ENCODE data around the gene KLRD1.
"Not testable (repeated sequence)": the region's sequence is repeated elsewhere in the genome, so short reads cannot be mapped to it uniquely, and the experiment has no call there.

KLRD1 gene

DNA sequence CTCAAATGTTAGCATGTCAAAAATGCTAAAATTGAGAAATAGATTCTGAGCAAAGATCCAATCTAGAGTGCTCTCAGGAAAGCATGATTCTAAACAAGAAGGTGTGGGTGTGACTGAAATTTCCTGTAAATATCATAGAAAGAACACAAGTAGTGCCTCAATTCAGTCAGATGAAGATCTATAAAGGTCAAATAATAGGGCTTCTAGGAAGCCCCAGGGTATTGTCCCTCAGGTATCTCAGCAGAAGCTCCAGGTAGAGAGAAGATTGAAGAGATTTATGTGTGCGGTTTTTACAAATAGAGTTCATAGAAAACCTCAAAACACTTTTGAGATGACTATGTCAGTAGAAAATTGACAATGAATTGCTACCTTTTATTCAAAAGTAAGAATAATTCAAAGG lies 13.0 kb downstream of the KLRD1 start:
- DNase-seq (ENCODE audit: insufficient read length, low spot score) (no peak), FAIRE-seq (no peak)
- TF ChIP-seq POLR2A (IDR thresholded peaks at IDR 0.05; ENCODE audit: low read depth, low read length): no peak
- no peak for TF ChIP-seq TAF1 (IDR thresholded peaks at IDR 0.05; ENCODE audit: low read depth, low read length)
- TF ChIP-seq PAX5 (IDR thresholded peaks at IDR 0.05; ENCODE audit: insufficient read depth, low read length, severe bottlenecking): no peak
- no peak for TF ChIP-seq POU2F2 (IDR thresholded peaks at IDR 0.05; ENCODE audit: low read depth, low read length)
- no peak for TF ChIP-seq SPI1 (IDR thresholded peaks at IDR 0.05; ENCODE audit: low read depth, low read length)
- TF ChIP-seq POLR2AphosphoS5 (IDR thresholded peaks at IDR 0.05; ENCODE audit: low read depth, low read length): no peak

DNA sequence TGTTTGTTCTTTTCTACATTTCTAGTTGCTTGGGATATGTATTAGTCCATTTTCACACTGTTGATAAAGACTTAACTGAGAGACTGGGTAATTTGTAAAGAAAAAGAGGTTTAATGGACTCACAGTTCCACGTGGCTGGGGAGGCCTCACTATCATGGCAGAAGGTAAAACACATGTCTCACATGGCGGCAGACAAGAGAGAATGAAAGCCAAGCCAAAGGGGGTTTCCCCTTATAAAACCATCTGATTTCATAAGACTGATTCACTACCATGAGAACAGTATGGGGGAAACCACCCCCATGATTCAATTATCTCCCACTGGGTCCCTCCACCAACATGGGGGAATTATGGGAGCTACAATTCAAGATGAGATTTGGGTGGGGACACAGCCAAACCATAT lies 21.0 kb downstream of the KLRD1 start:
- FAIRE-seq; DNase-seq (ENCODE audit: insufficient read length, low spot score): not testable (repeated sequence)

DNA sequence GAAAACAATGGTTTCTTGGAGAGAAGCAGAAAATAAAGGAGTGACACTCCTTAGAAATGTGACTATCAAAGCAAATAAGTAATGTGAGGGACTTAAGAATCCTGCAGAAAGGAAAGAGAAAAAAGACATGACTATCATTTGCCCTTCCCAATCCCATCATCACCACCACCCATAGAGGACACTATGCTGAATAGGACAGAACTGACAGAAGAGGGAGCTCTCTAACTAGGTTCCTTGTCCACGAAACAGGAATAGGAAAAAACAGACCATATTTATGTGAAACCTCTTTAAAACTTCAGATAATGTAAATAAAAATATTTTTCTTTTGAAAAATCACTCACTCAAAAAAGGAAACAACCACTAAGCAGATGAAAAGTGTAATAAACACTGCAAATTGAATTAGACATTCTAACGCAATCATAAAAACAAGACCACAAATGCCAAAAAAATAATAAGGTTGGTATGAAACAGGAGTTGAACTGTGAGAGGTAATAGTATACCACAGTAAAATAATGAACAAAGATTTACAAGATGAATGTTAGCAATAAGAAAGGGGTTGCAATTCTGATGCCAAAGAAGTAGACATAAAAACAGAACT lies 24.1 kb downstream of the KLRD1 start:
- TF ChIP-seq TAF1 (IDR thresholded peaks at IDR 0.05; ENCODE audit: low read depth, low read length): no peak
- no peak for TF ChIP-seq POLR2A (IDR thresholded peaks at IDR 0.05; ENCODE audit: low read depth, low read length)
- TF ChIP-seq SPI1 (IDR thresholded peaks at IDR 0.05; ENCODE audit: low read depth, low read length): no peak
- no peak for TF ChIP-seq POLR2AphosphoS5 (IDR thresholded peaks at IDR 0.05; ENCODE audit: low read depth, low read length)
- TF ChIP-seq POU2F2 (IDR thresholded peaks at IDR 0.05; ENCODE audit: low read depth, low read length): no peak
- no peak for TF ChIP-seq PAX5 (IDR thresholded peaks at IDR 0.05; ENCODE audit: insufficient read depth, low read length, severe bottlenecking)
- DNase-seq (ENCODE audit: insufficient read length, low spot score) (no peak), FAIRE-seq (no peak)

DNA sequence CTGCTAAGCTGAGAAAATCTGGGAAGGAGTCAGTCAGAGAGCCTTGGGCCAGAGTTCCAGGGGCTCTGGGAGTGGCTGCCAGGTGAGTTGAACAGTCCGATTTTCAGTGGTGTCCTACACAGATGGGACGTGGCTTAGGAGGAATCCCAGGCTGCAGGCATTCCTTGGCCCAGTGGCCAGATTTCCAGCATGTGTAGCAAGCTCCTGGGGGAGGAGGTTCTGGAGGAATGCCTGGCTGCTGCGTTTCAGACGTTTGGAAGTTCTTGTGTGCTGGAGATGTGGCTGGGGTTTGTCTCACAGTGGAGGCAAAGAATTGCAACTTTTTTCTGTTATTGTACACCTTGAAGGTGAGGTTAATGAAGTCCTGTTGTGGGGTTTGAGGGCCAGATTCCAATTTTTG lies 28.5 kb downstream of the KLRD1 start:
- not testable (repeated sequence) for FAIRE-seq; DNase-seq (ENCODE audit: insufficient read length, low spot score)

DNA sequence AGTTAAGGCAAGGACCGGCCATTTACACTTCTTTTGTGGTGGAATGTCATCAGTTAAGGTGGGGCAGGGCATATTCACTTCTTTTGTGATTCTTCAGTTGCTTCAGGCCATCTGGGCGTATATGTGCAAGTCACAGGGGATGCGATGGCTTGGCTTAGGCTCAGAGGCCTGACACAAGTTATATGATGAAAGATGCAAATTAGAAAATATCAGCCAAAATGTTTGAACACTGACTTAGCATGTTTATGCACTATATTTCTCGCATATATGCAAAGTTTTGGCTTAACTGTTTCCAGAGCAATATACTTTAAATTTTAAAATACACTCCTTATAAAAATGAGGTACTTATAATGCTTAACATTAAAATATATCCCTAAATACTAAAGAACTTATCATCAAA lies 30.8 kb downstream of the KLRD1 start:
- not testable (repeated sequence) for DNase-seq (ENCODE audit: insufficient read length, low spot score); FAIRE-seq

DNA sequence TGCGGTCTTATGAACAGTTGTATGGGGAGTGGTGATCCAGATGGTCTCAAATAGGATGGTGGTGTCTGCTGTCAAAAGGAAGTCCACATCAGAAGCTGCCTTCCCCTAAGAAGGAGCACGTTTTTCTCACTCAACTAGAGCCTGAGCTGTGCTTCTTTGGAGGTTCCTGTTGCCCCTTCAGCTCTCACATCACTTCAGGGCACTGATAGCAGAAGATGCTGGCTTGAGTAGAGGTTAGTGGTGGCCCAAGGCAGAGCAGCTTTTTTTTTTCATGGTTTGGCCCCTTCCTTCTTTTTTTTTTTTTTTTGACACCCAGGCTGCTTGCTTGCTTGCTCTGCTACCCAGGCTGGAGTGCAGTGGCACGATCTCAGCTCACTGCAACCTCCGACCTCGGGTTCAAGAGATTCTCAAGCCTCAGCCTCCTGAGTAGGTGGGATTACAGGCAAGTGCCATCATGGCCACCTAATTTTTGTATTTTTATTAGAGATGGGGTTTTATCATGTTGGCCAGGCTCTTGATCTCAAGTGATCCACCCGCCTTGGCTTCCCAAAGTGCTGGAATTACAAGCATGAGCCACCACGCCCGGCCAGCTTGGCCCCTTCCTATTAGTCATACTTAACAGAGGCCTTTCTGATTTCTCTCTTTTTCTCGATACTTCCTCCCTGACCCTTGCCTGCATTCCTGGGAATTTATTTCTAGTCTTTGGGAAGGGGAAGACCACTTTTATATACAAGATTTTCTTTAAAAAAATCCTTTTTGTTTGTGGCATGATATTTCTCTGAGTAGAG lies 31.6 kb downstream of the KLRD1 start:
- no peak for FAIRE-seq
- no peak for TF ChIP-seq POLR2AphosphoS5 (IDR thresholded peaks at IDR 0.05; ENCODE audit: low read depth, low read length)
- no peak for TF ChIP-seq TAF1 (IDR thresholded peaks at IDR 0.05; ENCODE audit: low read depth, low read length)
- no peak for TF ChIP-seq PAX5 (IDR thresholded peaks at IDR 0.05; ENCODE audit: insufficient read depth, low read length, severe bottlenecking)
- no peak for TF ChIP-seq POU2F2 (IDR thresholded peaks at IDR 0.05; ENCODE audit: low read depth, low read length)
- no peak for TF ChIP-seq SPI1 (IDR thresholded peaks at IDR 0.05; ENCODE audit: low read depth, low read length)
- no peak for TF ChIP-seq POLR2A (IDR thresholded peaks at IDR 0.05; ENCODE audit: low read depth, low read length)

DNA sequence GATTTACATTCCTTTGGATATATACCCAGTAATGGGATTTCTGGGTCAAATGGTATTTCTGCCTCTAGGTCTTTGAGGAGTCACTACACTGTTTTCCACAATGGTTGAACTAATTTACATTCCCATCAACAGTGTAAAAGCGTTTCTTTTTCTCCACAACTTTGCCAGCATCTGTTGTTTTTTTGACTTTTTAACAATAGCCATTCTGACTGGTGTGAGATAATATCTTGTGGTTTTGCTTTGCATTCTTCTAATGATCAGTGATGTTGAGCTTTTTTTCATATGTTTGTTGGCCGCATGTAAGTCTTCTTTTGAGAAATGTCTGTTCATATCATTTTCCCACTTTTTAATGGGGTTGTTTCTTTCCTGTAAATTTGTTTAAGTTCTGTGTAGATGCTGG lies 33.3 kb downstream of the KLRD1 start:
- not testable (repeated sequence) for FAIRE-seq

More for the DNA sequence above, 31.6 kb downstream of the KLRD1 start:
- no peak for DNase-seq (ENCODE audit: insufficient read length, low spot score)

DNA sequence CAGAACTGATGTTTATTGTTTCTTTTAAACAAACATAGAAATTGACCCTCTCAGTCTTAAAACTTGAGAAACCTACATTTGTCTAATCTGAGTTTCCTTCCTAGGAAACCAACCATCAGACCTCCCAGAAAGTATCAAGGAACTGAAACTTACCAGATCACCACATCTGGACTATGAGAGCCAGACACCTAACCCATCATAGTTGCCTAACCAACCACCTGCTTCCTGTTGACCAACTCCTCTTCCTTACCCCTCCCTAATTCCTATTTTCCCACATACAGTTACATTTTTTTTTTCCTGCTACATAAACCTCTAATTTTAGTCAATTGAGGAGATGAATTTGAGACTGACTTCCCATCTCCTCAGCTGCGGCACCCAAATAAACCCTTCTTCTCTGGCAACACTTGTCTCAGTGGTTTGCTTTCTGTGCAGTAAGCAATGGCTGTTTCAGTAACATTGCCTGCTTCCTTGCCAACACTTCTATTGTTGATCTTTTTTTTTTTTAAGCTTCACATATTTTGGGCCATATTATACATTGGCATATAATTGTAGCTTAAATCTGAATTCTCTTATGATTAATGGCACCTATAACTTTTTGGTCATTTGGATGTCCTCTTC lies 34.3 kb downstream of the KLRD1 start:
- TF ChIP-seq POLR2AphosphoS5 (IDR thresholded peaks at IDR 0.05; ENCODE audit: low read depth, low read length): no peak
- no peak for TF ChIP-seq POLR2A (IDR thresholded peaks at IDR 0.05; ENCODE audit: low read depth, low read length)
- TF ChIP-seq PAX5 (IDR thresholded peaks at IDR 0.05; ENCODE audit: insufficient read depth, low read length, severe bottlenecking): no peak
- TF ChIP-seq SPI1 (IDR thresholded peaks at IDR 0.05; ENCODE audit: low read depth, low read length): peak; percentile 59
- FAIRE-seq: no peak
- DNase-seq (ENCODE audit: insufficient read length, low spot score): no peak

More for the DNA sequence above, 33.3 kb downstream of the KLRD1 start:
- not testable (repeated sequence) for DNase-seq (ENCODE audit: insufficient read length, low spot score)

DNA sequence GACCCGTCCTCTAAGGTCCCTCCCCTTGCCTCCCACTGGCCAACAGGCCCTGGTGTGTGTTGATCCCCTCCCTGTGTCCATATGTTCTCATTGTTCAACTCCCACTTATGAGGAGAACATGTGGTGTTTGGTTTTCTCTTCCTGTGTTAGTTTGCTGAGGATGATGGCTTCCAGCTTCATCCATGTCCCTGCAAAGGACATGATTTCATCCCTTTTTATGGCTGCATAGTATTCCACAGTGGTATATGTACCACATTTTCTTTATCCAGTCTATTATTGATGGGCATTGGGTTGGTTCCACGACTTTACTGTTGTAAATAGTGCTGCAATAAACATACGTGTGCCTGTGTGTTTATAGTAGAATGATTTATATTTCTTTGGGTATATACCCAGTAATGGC lies 43.8 kb downstream of the KLRD1 start:
- DNase-seq (ENCODE audit: insufficient read length, low spot score); FAIRE-seq: not testable (repeated sequence)

DNA sequence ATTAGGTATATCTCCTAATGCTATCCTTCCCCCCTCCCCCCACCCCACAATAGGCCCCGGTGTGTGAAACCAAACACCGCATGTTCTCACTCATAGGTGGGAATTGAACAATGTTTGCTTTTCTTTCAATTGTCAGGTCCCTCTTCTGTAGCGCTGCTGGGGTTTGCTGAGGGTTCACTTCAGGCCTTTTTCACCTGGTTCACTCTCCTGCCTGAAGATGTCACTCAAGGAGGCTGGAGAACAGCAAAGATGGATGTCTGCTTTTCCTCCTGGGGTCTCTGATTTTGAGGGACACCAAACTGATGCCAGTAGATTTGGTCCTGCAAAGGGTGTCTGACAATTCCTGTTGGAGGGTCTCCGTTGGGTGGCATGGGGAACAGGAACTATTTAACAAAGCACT lies 46.4 kb downstream of the KLRD1 start:
- FAIRE-seq (no peak), DNase-seq (ENCODE audit: insufficient read length, low spot score) (no peak)
- TF ChIP-seq POU2F2 (IDR thresholded peaks at IDR 0.05; ENCODE audit: low read depth, low read length): no peak
- no peak for TF ChIP-seq POLR2A (IDR thresholded peaks at IDR 0.05; ENCODE audit: low read depth, low read length)
- no peak for TF ChIP-seq PAX5 (IDR thresholded peaks at IDR 0.05; ENCODE audit: insufficient read depth, low read length, severe bottlenecking)
- TF ChIP-seq POLR2AphosphoS5 (IDR thresholded peaks at IDR 0.05; ENCODE audit: low read depth, low read length): no peak
- no peak for TF ChIP-seq SPI1 (IDR thresholded peaks at IDR 0.05; ENCODE audit: low read depth, low read length)
- no peak for TF ChIP-seq TAF1 (IDR thresholded peaks at IDR 0.05; ENCODE audit: low read depth, low read length)

DNA sequence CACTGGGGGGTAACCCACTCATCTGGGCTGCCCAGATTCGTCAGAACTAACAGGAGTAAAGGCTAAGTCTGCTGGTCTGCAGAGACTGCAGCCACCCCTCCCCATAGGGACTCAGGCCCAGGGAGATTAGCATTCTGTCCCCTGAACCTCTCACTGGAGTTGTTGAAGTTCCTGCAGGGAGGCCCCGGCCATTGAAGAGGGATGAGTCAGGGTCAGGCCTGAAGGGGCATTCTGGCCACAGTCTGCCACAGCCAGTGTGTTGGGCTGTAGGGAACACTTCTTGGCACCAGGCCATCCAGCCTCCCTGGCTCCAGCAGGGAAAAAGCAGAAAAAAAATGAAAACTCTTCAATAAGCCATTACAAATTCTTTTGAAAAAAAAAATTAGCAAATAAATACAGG lies 46.8 kb downstream of the KLRD1 start:
- DNase-seq (ENCODE audit: insufficient read length, low spot score) (no peak), FAIRE-seq (no peak)
- TF ChIP-seq POU2F2 (IDR thresholded peaks at IDR 0.05; ENCODE audit: low read depth, low read length) (no peak), TAF1 (IDR thresholded peaks at IDR 0.05; ENCODE audit: low read depth, low read length) (no peak), SPI1 (IDR thresholded peaks at IDR 0.05; ENCODE audit: low read depth, low read length) (no peak), PAX5 (IDR thresholded peaks at IDR 0.05; ENCODE audit: insufficient read depth, low read length, severe bottlenecking) (no peak), POLR2AphosphoS5 (IDR thresholded peaks at IDR 0.05; ENCODE audit: low read depth, low read length) (no peak), POLR2A (IDR thresholded peaks at IDR 0.05; ENCODE audit: low read depth, low read length) (no peak)
